Measurements from ENCODE around the gene ARHGDIB. TPM values are rescaled to one million over a fixed set of nuclear protein-coding genes. Genes with fewer than 3 reads are reported as not detected.

The ARHGDIB gene
- total RNA-seq, 1 experiment from 2014 or later: 347 TPM

DNA sequence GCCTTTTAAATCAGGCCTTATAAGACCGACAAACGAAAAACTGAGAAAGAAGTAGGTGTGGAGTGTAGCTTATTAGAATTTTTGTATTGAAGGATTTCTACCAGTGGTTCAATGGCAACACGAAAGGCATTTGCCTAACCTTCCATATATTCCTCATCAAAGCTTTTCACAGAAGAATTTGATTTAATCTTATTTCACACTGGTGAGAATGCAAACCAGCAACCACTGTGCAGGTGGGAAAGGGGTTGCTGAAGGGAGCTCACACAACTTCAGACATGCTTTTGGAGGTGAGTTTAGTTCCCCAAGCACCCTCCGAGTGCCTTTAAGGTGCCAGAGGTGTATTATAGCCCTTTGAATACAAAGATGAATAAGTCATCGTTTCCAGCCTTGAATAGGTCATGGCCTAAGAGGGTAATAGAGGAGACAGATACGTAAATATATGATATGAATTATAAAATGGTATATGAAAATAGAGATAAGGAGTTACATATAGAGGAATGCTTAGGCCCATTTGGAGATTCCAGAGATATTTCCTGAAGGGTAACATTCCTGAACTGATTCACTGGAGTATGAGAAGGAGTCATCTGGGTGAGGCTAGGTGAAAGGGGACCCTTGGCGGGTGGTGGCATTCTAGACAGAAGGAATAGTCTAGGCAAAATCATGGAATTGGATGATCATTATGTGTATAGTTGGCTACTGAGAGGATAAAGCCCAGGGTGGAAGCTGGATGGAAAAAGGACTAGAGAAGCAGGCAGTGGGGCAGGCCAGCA, 29.4 kb downstream of the ARHGDIB start:
- DNase-seq (ENCODE audit: low read depth): no peak

DNA sequence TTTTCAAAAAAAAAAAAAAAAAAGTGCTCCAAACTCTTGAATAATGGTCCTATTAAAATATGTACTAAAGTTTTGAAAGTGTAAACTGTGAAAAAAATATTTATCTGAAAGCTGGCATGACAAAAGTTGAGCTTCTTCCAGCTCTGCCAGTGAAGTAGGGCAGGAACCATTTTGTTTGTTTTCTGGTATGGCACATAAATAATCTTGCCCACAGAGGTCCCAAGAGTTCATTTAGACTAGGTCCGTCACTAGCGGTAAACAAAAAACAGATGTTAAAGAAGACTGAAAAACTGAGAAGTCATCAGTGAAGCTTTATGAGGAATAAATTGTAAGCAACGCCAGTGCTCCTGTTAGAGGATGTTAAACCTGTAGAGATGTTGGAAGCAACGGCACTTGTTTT, 30.0 kb downstream of the ARHGDIB start:
- no peak for DNase-seq (ENCODE audit: low read depth)

- DNase-seq (ENCODE audit: low read depth): no peak
These were observed 31.1 kb downstream of the ARHGDIB start for GRCh38 chr12:14930299-14930698.

GRCh38 chr12:14928931-14929330, 32.5 kb downstream of the ARHGDIB start:
- DNase-seq (ENCODE audit: low read depth): no peak

DNA sequence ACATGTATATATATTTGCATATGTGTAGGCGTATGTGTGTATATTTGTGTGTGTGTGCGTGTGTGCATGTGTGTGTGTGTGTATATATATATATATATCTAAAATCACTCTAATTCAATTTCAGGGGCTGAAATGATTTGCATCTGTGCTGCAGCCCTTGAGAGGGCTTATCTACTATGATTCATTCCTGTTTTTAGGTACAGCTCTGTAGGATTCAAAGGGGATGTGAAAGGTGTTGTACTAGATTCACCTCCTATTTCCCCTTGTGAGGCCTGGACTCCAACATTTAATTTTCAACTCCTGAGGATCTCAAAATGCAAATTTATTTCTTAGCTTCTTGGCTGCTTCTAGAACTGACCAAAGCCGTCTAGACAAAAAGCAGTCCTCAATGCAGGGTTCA, 34.1 kb downstream of the ARHGDIB start:
- DNase-seq (ENCODE audit: low read depth): no peak

DNA sequence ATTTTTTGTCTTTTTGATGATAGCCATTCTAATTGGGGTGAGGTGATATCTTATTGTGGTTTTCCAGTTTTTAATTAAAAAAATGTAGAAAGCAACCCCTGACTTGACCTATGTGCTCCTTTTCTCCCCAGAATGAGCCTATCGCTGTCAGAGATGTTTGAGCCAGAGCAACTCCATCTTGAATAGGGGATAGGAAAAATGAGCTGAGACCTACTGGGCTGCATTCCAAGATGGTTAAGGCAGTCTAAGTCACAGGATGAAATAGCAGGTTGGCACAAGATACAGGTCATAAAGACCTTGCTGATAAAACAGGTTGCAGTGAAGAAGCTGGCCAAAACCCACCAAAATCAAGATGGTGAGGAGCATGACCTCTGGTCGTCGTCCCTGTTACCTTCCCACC, 36.9 kb downstream of the ARHGDIB start:
- no peak for DNase-seq (ENCODE audit: low read depth)

DNA sequence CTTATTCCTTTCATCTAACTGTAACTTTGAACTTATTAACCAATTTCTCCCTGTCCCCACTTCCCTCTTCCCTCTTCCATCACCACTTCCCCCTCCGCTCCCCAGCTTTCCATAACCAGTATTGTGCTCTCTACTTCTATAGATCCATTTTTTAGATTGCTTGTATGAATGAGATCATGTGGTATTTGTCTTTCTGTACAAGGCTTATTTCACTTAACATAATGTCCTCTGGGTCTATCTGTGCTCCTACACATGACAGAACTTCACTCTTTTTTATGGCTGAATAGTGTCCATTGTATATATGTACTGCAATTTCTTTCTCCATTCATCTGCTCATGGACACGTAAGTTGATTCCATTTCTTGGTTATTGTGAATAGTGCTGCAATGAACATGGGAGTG, 37.5 kb downstream of the ARHGDIB start:
- no peak for DNase-seq (ENCODE audit: low read depth)

DNA sequence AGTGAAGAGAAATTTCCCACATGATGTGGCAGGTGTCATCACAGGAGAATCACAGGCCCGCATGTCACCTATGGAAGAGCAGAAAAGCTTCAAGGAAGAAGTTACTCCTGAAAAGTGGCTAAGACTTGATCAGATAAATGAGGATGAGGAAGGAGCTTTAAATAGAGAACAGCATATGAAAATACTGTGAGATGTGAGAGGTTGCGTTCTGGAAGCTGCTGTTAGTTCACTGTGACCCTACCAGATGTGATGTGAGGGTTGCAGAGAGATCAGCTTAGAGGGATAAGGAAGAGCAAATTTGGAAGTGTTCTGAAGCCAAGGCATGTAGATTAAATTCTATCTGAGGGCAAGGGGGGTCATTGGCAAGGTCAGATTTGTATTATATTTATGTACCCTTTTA, 40.2 kb downstream of the ARHGDIB start:
- no peak for DNase-seq (ENCODE audit: low read depth)

GRCh38 chr12:14920475-14921126, 40.8 kb downstream of the ARHGDIB start:
- no peak for DNase-seq (ENCODE audit: low read depth)

DNA sequence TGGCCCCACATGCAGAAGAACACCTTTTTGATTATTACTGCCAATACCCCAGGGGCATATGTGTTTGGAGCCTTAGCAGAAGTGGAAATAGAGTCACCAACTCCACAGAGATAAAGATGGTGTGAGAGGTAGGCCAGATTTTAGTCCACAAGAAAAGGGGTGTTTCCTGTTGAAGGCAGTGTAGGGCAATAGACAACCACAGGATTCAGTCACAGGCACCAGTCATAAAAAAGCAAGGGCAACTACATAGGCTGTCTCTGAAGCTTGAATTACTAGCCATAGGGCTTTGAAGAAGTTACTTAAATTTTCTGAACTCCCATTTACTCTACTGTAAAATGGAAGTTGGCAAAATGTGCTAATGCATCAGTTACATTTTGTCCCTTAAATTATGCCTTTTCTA, 41.9 kb downstream of the ARHGDIB start:
- no peak for DNase-seq (ENCODE audit: low read depth)

GRCh38 chr12:14915736-14916135, 45.7 kb downstream of the ARHGDIB start:
- DNase-seq (ENCODE audit: low read depth): no peak

DNA sequence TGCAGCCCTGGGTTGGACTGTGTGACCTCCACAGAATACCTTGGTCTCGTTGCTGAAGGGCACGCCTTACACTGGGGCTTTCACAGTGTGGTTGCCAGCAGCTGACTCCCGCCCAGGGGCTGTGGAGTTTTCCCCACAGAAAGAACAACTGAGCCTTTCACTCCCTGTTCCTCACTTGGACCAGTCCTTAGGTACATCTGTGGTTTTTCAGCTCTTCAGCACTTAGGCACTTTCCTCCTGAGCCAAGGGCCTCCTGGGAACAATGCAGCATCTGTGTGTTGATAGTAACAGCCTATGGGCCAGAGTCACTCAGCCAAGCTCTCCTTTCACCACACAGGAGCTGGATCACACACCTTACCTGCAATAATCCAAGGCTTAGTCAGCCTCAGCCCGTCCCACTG, 48.0 kb downstream of the ARHGDIB start:
- DNase-seq (ENCODE audit: low read depth): no peak

GRCh38 chr12:14911131-14911530, 50.3 kb downstream of the ARHGDIB start:
- no peak for DNase-seq (ENCODE audit: low read depth)

GRCh38 chr12:14910090-14910915, 51.1 kb downstream of the ARHGDIB start:
- DNase-seq (ENCODE audit: low read depth): peak; percentile 72

GRCh38 chr12:14907953-14908352, 53.4 kb downstream of the ARHGDIB start:
- DNase-seq (ENCODE audit: low read depth): peak; percentile 14

GRCh38 chr12:14906114-14906513, 55.3 kb downstream of the ARHGDIB start:
- no peak for DNase-seq (ENCODE audit: low read depth)

GRCh38 chr12:14905269-14906004, 56.0 kb downstream of the ARHGDIB start:
- no peak for DNase-seq (ENCODE audit: low read depth)

GRCh38 chr12:14904854-14905253, 56.5 kb downstream of the ARHGDIB start:
- DNase-seq (ENCODE audit: low read depth): no peak

DNA sequence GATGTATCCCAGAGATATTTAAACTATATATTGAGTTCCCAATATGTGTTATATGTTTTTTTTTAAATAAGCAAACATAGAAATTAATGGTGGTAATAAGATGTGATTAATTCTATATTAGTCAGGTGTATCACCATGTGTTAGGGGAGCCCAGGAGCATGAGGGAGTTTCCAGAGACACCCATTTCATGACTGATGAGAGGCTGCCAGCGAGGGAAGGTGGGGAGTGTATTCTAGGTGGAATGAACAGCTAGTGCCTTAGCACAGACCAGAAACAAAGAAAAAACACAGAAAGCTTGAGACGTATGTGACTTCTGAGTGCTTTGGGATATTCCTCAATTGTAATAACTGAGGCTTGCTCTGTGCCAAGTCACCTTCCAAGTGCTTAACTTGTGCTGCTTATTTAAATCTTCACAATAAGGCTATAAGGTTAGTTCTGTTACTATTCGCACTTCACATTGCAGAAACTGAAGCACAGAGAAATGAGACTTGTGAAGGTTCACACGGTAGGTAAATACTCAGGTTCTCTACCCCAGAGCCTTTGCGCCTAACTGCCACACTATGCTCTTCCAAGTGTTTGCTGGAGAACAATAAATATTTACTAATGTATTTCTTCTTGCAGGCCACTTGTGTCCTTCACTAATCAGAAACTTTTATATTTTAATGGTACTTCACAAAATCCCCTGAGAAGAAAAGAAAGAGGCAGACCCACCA, 57.9 kb downstream of the ARHGDIB start:
- no peak for DNase-seq (ENCODE audit: low read depth)

GRCh38 chr12:14902465-14902864, 58.9 kb downstream of the ARHGDIB start:
- no peak for DNase-seq (ENCODE audit: low read depth)

- DNase-seq (ENCODE audit: low read depth): no peak
These were observed 60.2 kb downstream of the ARHGDIB start for GRCh38 chr12:14901228-14901562.

All from Daoy (cell line).